Measurements from ENCODE around the gene RAB7B. TPM values are rescaled to one million over a fixed set of nuclear protein-coding genes. Genes with fewer than 3 reads are reported as not detected.
A peak's percentile ranks its signal among the peaks of the same experiment; 100 is the strongest.

RAB7B gene
- total and polyA plus RNA-seq, 2 of the 13 experiments (the other 11 are each of a cell fraction or from before 2014, with no cell fraction given): 0.05 to 0.46 TPM

DNA sequence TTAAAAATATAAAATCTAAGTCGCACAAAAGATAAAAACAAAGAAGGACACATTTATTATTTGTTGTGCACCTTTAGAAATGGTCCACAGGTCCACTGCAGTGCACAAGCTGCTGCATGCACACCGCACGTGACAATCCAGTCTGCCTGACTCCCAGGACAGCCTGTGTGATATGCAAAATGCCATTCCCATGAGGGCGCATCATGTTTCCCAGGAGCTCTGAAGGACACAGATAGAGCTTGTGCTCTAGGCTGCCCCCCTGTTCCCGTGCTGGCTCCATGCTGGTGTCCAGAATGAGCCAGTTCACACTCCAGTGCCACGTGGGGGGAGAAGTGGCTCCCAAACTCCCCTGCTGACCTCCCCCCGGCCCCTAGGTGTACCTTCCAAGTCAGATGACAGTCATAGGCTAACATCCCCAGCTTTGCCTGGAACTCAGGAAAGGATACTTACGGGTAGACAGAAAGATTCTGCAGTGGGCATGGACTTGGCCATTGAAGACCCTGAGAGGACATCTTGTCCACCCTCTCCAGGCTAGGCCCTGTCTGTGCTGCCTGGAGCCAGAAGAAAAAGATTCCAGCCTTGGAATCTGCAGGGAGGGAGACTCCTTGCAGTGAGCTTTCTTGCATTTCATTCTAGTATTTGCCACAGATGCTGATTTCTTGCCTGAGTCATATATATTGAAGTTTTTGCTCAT, 26.3 kb downstream of the RAB7B start (continued):
- TF ChIP-seq, protein P1, sequence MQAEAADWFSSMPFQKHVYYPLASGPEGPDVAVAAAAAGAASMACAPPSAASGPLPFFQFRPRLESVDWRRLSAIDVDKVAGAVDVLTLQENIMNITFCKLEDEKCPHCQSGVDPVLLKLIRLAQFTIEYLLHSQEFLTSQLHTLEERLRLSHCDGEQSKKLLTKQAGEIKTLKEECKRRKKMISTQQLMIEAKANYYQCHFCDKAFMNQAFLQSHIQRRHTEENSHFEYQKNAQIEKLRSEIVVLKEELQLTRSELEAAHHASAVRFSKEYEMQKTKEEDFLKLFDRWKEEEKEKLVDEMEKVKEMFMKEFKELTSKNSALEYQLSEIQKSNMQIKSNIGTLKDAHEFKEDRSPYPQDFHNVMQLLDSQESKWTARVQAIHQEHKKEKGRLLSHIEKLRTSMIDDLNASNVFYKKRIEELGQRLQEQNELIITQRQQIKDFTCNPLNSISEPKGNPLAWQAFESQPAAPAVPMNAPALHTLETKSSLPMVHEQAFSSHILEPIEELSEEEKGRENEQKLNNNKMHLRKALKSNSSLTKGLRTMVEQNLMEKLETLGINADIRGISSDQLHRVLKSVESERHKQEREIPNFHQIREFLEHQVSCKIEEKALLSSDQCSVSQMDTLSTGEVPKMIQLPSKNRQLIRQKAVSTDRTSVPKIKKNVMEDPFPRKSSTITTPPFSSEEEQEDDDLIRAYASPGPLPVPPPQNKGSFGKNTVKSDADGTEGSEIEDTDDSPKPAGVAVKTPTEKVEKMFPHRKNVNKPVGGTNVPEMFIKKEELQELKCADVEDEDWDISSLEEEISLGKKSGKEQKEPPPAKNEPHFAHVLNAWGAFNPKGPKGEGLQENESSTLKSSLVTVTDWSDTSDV (CRISPR knock-in tag; IDR thresholded peaks at IDR 0.05): no peak
- TF ChIP-seq BHLHE40 (IDR thresholded peaks at IDR 0.05; ENCODE audit: low read length) (peak; percentile 90), ZSCAN31 (CRISPR knock-in tag; IDR thresholded peaks at IDR 0.05; ENCODE audit: low read depth) (no peak), ETS1 (CRISPR knock-in tag; IDR thresholded peaks at IDR 0.05) (no peak), ZNF34 (CRISPR knock-in tag; IDR thresholded peaks at IDR 0.05; ENCODE audit: borderline replicate concordance) (no peak), HNRNPH1 (optimal IDR thresholded peaks at IDR 0.05; ENCODE audit: low read depth, low read length) (no peak), BRCA1 (CRISPR knock-in tag; IDR thresholded peaks at IDR 0.05) (no peak), ZNF3 (CRISPR knock-in tag; IDR thresholded peaks at IDR 0.05) (no peak), REL (CRISPR knock-in tag; conservative IDR thresholded peaks at IDR 0.05) (no peak), ZNF768 (CRISPR knock-in tag; IDR thresholded peaks at IDR 0.05) (no peak), ZBTB21 (CRISPR knock-in tag; IDR thresholded peaks at IDR 0.05) (no peak), ZSCAN5A (CRISPR knock-in tag; IDR thresholded peaks at IDR 0.05; ENCODE audit: borderline replicate concordance) (no peak), ZKSCAN1 (IDR thresholded peaks at IDR 0.05; ENCODE audit: low read length) (no peak), HCFC1 (IDR thresholded peaks at IDR 0.05; ENCODE audit: low read depth, low read length) (no peak), CCDC6 (CRISPR knock-in tag; IDR thresholded peaks at IDR 0.05) (no peak), SMC3 (IDR thresholded peaks at IDR 0.05; ENCODE audit: low read length) (no peak), ZNF142 (CRISPR knock-in tag; IDR thresholded peaks at IDR 0.05) (no peak), IRF9 (CRISPR knock-in tag; IDR thresholded peaks at IDR 0.05; ENCODE audit: borderline replicate concordance) (0 out of 2 replicates have a peak, but pooled peaks have one; percentile 41)
